Endometrial microvascular endothelial cells (primary cell): ENCODE results near the gene TSC22D1. TPM values are rescaled to one million over a fixed set of nuclear protein-coding genes. Genes with fewer than 3 reads are reported as not detected.

Source experiments
- in situ Hi-C: cut with HindIII; loops from 2 replicates; pipeline ENCODE4 v1.10.0; 2017; ENCODE audit warnings: low sequenced_read_pairs, low pct_unique_long_range_greater_than_20kb; ENCODE audit errors: inconsistent ontology term
- total RNA-seq: library from RNA; depleted of rRNA; stranded (reverse); fragments of >200 nt; gene quantifications from one replicate; pipeline ENCODE4 v1.2.3, GENCODE V29; 2015; ENCODE audit errors: inconsistent ontology term

TSC22D1 gene
- total RNA-seq, 1 donor from 2014 or later: 68.8 TPM

GRCh38 chr13:44420376-44421220, 155.5 kb downstream of the TSC22D1 start:
- in situ Hi-C loops: no loop called here

DNA sequence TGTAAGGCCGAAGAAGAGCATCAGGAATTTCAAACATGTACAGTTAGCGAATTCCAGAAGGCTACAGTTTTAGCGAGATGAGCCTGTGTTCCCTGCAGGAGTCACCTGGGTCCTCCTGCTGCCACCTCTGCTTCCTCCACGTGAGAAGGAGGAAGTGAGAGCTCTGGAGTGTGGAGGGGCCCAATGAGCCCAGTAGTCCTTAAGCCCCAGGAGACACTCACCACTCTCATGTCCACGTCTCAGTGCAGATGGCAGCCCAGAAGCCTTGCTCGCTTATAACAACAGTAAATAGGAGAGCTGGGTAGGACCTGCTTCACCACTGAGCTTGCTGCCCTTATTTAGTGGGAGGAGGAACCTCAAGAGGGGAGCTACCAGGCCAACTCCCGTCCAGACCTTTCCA, 158.3 kb downstream of the TSC22D1 start:
- in situ Hi-C loops: no loop called here

DNA sequence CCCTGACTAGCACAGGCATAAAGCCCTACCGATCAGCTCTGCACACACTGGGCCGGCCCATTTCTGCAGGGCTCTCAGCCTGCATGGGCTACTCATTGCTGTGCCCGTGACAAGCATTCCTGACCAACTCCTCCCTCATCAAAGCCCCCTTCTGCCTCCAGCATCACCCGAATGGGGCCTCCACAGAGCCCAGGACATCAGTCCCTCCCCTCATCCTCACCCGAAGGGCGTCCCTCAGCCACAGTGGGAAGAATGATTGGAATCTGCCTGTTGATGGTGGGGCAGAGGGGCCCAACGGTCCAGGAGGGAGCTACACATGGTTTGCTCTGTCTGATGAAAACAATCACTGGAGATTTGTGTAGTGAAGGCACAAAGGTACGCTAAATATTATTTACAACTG, 158.7 kb downstream of the TSC22D1 start:
- in situ Hi-C loops: no loop called here

DNA sequence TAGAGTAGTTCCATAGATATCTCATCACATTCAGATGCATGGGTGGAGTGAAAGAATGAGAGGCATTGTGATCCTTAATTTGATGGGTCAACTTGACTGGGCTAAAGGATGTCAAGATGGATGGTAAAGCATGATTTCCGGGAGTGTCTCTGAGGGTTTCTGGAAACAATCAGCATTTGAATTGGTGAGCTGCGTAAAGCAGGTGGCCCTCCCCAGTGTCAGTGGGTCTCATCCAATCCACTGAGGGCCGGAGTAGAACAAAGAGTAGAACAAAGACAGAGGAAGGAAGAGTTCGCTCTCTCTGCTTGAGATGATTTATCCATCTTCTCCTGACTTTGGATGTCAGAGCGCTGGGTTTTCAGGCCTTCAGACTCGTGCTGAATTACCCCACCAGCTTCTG, 159.4 kb downstream of the TSC22D1 start:
- in situ Hi-C loops: no loop called here

DNA sequence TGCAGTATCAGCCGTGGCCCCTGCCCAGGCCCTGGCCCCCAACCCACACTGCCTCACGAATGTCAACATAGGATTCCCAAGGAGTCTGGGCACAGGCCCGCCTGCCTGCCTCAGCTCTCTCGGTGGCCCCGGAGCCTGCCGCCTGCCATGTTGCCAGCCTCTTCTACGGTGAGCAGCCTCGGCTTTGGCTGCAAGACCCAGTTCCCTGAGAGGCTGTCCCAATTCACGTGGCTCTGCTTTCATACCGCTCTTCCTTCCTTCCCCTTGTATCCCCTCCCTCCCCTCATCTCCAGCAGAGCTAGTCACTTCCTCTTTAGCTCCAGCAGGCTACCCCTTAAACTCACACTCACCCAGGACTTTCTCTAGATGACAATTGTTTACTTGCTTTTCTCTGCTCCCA, 159.8 kb downstream of the TSC22D1 start:
- in situ Hi-C loops: no loop called here

- in situ Hi-C loops: no loop called here
Measured at GRCh38 chr13:44415815-44416214, 160.3 kb downstream of the TSC22D1 start.

GRCh38 chr13:44414716-44415115, 161.4 kb downstream of the TSC22D1 start:
- in situ Hi-C loops: no loop called here

DNA sequence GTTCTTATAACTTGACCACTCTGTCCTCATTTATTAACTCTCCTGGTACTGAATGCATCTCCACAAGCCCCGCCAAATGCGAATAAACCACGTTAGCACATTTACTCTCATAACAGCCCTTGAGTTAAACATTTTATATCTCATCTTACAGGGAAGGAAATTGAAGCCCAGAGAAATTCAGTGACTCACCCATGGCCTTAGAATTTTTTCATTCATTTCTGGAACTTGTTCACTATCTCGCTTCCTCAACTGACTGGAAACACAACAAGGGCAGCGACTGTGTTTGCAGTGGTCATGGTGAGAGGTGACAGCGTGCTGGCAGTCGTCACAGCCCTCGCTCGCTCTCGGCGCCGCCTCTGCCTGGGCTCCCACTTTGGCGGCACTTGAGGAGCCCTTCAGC, 163.0 kb downstream of the TSC22D1 start:
- in situ Hi-C loops: no loop called here

- in situ Hi-C loops: no loop called here
Measured at GRCh38 chr13:44412346-44412935, 163.7 kb downstream of the TSC22D1 start.

GRCh38 chr13:44411841-44412240, 164.3 kb downstream of the TSC22D1 start:
- in situ Hi-C loops: no loop called here

GRCh38 chr13:44410328-44410859, 165.7 kb downstream of the TSC22D1 start:
- in situ Hi-C loops: no loop called here

DNA sequence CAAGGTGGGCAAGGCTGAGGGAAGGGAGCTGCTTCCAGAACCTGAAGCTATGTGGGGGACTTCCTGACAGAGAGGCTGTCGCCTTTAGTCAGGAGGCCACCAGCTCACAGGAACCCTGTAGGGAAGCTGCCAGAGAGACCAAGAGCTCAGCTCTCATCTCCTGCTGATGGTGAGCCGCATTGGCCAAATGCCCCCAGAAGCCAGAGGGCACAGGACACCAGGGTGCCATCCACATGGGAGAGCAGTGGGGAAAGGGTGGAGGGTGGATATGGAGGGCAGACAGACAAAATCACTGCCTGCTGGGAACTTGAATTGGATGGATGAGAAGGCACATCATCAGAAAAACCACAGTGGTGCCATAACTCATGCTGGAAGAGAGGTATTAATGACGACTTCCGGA, 166.5 kb downstream of the TSC22D1 start:
- in situ Hi-C loops: no loop called here

GRCh38 chr13:44407891-44408290, 168.2 kb downstream of the TSC22D1 start:
- in situ Hi-C loops: no loop called here

- in situ Hi-C loops: no loop called here
Measured at GRCh38 chr13:44407379-44407778, 168.8 kb downstream of the TSC22D1 start.

DNA sequence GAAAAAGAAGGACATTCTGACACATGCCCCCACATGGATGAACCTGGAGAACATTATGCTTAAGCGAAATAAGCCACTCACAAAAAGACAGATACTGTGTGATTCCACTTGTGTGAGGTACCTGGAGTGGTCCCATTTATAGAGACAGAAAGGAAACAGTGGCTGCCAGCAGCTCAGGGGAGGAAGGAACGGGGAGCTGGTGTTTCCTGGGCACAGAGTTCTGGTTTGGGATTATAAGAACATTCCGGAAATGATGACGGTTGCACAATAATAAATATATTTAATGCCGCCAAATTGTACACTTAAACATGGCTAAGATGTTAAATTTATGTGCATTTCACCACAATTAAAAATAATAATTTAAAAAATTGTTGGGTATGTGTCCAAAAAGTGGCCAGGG, 169.5 kb downstream of the TSC22D1 start:
- in situ Hi-C loops: no loop called here

DNA sequence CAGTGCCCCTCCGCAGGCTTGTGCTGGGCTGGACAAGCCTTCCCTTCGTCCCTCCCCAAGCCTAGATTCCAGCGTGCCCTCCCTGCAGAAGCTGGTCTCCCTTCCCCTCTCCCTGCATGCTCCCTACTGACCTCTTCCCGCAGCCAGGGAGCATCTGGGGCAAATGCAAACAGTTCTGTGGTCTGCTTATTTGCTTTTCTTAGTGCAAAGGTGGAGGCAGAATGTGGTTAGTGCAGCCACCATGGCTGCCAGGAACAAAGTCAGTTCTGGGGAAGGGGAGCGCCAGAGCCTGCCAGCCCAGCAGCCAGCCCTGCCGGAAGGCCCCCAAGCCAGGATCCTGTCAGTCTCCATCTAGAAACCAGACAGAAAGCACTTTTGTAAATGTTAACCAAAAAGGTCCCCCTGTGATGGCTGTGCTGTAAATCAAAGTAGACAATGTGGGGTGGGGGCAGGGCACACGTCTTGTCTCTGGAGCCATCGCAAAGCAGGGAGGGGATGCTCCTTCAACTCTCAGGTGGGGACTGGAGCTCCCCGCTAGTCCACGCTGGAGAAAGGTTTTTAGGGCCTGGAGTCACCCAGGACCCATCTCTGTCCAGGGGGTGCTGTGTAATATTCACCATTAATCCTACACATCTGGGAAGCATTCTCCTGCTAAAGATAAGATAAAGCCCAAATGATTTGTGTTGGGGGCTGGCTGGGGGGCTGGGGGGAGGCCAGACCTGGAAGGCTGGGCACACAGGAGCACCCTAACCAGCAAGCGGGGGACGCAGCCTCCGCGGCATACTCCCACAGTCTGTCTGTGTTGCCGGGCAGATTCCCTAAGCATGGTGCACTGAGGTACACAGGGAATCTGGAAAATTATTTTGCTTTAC, 171.6 kb downstream of the TSC22D1 start:
- in situ Hi-C loops: no loop called here

DNA sequence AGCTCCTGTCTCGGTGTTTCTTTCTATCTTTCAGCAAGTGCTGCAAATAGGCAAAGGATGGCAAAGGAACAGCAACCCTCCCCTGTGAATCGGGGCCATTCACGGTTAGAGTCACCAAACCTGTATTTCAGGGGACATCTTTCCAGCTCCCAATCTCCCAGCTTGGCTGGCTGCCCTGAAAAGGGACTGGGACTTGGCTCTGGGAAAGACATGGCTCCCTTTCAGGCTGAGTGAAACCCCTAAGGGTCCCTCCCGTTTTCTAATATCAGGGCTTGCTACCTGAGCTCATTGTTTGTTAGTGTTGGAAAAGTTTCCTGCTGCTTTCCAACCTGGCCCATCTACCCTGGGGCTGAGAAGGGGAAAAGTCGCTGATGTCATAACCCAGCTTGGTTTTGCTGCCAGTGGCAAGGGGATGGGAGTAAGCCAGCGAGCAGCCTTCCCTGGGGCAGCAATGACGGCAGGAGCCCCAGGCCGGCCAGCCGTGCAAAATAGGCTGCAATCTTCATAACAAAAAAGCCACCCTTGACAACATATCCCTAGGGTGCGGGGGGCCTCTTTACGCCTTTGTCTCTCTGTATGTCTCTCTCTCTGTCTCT, 172.6 kb downstream of the TSC22D1 start:
- in situ Hi-C loops: no loop called here

DNA sequence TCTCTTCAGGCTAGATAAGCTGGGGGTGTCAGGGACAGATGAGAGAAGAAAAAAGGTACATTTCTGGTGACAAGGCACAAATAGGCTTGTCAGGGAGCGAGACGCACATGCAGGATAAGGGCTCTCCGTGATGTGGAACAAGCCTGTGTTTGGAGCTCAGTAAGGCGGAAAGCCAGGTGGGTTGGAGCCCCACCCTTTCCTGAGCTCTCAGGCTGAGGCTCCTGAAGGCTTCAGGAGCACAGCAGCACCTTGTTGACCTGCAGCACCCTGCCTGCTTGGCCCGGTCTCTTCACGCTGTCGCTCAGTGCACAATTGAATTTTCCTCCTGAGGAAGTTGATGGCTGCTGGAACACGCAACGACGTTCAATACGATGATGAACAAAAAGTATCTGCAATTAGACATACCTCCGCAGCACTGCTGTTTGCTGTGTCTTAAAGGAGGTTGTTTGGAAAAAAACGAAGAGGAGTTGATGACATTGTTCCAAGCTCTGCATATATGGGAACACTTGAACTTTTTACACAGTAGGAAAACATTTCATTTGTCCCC, 173.2 kb downstream of the TSC22D1 start:
- in situ Hi-C loops: no loop called here

DNA sequence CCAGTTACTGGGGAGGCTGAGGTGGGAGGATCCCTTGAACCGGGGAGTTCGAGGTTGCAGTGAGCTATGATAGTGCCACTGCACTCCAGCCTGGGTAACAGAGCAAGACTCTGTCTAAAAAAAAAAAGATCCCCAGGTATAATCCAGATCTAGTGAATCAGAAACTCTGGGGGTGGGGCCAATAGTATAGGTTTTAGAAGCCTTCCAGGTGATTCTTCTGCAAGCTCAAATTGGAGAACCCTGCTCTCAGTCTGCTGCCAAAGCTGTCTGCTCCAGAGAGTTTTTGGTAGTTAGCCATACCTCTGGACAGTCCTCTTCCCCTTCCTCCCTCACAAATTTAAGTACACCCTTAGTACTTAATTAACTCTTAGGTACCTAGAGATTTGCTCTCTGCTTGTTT, 174.6 kb downstream of the TSC22D1 start:
- in situ Hi-C loops: no loop called here
